Stimulated activated CD4-positive, alpha-beta T cell treated with anti-CD3 and anti-CD28 coated beads, Interleukin-12 subunit alpha, Interleukin-12 subunit beta, amount 100 ng/mL, for 24 hours (primary cell): ENCODE measurements around the gene CBX8.

Source experiments
- DNase-seq, 2 experiments: peaks; one replicate each; pipeline ENCODE4 v3.0.0-alpha.2; 2020; ENCODE audit warnings: low read depth in 2 of 2

CBX8 gene

DNA sequence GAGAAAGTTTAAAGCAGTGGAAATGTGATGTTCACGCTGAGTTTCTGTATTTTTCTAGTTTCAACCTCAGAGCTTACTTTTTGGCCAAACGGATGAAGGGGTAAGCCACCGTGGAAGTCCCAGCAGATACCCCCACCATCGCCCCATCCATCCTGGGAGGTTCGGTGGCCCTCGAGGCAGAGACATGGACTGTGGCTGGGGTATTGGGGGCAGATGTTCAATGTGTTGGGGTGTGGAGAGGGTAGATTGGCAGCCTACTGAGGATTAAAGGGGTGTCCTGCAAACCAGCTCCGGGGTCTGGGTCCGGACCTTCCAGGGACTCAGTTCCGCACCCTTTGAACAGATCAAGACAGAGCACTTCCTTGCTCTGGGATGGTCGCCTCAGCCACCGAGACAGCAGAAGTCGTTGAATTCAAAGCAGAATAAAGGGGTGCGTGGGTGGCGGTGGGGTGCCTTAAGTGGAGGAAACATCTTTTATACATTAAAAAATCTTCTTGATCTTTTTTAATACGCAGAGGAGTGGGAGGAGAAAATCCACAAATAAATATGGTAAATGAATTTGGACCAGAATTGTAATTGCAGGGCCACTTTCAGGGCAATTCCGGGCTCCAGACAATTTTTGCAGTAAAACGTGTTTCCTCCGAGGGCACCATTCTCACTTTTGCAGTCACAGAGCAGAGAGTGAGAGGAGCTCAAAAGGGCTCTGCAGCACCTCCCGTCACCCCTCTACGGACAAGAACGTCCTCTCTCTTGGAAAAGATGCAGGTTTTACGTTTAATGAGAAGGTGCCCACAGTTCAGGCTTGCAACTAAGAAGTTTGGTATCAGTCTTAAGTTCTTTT lies 8.2 kb upstream of the CBX8 start:
- no peak for DNase-seq

- DNase-seq: peak; percentile 58 to 69
These were observed 7.3 kb upstream of the CBX8 start for GRCh38 chr17:79803997-79804855.

- no peak for DNase-seq
These were observed 6.6 kb upstream of the CBX8 start for GRCh38 chr17:79803421-79803996.

- DNase-seq: no peak
These were observed 6.0 kb upstream of the CBX8 start for GRCh38 chr17:79802736-79803420.

DNA sequence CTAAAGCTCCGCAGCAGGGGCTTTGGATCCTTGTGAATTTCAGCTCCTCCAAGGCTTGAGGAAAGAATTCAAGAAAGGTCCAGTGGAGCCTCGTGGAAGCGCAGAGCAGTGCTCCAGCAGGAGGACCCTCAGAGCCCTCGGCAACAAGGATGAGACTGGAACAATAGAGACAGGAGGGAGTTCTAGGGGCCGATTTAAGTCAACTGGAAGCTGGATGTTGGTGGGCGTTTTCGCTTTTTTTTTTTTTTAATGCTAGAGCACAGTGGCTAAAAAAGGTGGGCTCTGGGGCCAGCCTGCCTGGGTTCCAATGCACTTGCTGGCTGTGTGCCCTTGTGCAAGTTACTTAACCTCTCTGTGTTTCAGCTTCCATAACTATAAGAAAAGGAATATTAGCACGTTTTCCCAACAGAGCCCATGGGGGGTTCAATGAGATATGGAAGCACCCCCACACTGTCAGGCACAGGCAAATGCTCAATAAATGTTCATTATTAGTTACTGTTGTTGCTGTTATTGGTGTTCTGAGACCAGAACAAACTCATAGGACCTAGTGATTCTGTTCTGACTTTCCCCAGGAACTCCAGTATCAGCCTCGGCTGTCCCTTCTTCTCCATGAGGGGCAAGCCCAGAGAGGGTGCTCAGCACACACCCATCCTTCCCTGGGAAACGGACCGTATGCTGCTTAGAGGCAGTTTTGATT lies 5.3 kb upstream of the CBX8 start:
- DNase-seq: no peak

GRCh38 chr17:79801156-79802038 lies 4.5 kb upstream of the CBX8 start:
- DNase-seq: no peak

GRCh38 chr17:79800325-79801155 lies 3.7 kb upstream of the CBX8 start:
- DNase-seq: no peak

DNA sequence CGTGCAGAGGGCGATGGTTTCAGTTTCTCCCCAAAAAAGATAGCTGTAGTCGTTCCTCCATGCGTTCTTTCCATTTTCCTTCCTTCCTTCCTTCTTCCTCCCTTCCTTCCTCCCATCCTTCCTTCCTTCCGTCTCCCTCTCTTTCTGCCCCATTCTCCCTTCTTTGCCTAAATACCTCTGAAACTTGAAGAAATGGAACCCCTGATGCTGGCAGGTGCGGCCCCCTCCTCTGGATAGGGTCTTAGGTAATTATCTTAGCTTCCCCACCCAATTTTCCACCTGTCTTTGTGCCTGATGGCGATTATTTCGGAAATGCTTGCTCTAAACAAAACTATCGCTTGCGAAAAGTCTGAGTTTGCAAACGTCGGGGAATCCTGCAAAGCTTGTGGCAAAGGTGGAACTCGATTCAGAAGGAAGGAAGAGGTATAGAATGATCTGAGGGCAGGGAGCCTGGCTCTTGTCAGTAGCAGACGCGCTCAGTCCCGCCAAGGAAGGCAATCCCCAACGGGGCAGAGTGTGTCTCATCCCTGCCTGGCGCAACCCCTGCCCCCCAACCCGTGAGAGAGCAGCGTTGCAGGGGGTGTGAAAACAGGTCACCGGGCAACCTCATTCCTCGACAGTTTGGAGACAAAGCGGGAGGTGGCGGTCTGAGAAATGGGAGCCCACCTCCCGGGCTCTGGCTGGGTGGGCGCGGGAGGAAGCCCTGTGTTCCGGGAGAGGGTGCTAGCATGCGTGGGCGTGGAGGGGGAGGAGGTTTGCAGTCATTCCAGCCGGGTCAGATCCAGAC lies 2.9 kb upstream of the CBX8 start:
- no peak for DNase-seq

DNA sequence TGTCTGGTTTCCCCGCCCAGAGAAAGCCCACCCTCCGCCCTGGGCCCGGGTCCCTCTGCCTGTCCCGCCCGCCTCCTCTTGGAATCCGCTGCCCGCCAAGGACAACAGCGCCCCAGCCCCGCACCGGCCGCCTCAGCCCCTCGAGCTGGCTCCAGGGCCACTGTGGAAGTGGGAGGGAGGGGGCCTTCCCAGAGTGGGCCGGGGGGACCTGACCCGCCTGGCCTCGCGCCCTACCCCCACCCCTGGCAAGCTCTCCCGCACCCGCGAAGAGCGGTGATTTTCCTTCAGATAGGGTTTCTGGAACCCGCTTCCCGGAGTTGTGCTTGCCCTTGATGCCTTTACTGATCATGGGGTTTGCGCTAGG lies 2.3 kb upstream of the CBX8 start:
- DNase-seq: no peak

GRCh38 chr17:79798299-79799173 lies 1.7 kb upstream of the CBX8 start:
- DNase-seq: no peak

GRCh38 chr17:79797492-79798298 lies 818 bp upstream of the CBX8 start:
- no peak for DNase-seq

GRCh38 chr17:79796444-79796762 lies 474 bp downstream of the CBX8 start:
- DNase-seq: no peak

DNA sequence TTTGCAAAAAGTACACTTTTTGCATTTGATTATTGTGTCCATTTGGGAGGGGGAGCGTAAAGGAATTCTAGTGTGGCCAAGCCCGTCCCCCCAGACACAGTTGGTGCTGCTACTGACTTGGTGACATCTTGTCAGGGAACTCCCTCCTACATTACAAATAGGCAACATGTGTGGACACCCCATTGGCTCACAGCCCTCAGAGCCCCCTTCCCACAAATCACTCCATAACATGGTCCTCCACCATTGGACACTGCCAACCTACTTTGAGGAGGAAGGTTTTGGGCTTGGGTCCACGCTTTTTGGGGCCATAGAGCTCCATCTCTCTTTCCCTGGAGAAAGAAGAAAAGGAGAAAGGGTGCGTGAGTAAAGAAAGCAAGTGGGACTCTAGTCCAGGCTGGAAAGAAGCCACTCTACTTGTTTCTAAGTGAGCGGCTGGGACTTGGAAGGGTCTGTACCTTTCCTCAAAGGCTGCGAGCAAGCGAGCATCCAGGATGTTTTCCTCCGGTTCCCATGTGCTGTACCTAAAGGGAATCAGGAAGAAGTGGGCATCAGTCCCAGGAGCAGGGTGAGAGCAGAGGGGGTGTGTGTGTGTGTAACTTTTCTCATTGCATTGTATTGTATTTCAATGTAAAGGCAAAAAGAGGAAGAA lies 958 bp downstream of the CBX8 start:
- DNase-seq: no peak

DNA sequence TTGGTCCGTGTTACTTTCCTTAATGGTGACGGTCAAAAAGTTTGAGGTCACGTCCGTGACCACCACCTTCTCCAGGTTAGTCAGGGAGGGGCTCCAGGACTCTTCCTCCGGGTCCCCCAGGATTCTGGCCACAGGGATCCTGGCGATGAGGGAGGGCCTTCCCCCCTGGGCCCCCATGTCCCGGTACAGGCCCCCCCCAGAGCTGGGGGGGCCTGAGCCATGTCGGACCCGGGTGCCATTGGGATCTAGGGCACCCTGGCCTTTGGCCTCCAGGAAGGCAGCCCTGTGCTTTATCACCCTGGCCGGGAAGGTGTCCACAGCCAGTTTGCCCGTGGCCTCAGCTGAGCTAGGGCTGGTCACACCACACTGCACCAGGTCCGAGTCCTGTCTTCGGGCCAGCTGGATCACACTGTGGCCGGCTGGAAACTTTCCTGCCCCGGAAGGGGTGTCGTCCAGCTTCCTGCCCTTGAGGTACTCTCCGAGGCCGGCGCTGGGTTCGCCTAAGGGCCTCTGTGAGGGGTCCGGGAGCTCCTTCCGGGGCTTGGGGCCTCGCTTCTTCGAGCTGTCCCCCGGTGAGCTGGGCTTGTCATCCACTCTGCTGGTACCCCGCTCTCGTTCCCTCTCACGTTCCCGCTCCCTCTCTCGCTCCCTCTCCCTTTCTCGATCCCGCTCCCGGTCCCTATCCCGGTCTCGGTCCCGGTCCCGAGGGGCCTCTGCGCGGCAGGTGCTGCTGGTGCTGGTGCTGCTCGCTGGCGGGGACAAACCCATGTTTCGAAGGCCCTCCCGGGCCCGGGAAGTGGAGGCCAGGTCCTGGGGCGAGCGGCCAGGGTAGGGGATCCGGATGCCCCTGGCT lies 2.0 kb downstream of the CBX8 start:
- no peak for DNase-seq

GRCh38 chr17:79793924-79794304 lies 3.0 kb downstream of the CBX8 start:
- no peak for DNase-seq
